ENCODE data around the gene GPR55.

- TF ChIP-seq POLR2A (IDR thresholded peaks at IDR 0.05; ENCODE audit: low read depth, low read length) (no peak), JUN (IDR thresholded peaks at IDR 0.05; ENCODE audit: borderline replicate concordance, insufficient read depth, insufficient read length, low read depth) (no peak), CTCF (IDR thresholded peaks at IDR 0.05; ENCODE audit: extremely low read depth in 1 of 2, insufficient read depth in 1 of 2, low read depth in 1 of 2, low read length in 2 of 2) (no peak), EZH2 (IDR thresholded peaks at IDR 0.05; ENCODE audit: borderline replicate concordance, low read depth, low read length, severe bottlenecking) (no peak), POLR2AphosphoS5 (IDR thresholded peaks at IDR 0.05; ENCODE audit: insufficient read depth, low read depth, low read length) (no peak), MYC (IDR thresholded peaks at IDR 0.05; ENCODE audit: low read depth, low read length) (no peak), GATA2 (IDR thresholded peaks at IDR 0.05; ENCODE audit: insufficient read depth, insufficient read length, low read depth, low read length) (no peak)
These were observed 17.5 kb downstream of the GPR55 start for GRCh38 chr2:230907361-230908091.

Measured in endothelial cell of umbilical vein (primary cell).